Skeletal muscle satellite cell (primary cell): ENCODE data around the gene PLEKHN1.
"Not testable (repeated sequence)": the region's sequence is repeated elsewhere in the genome, so short reads cannot be mapped to it uniquely, and the experiment has no call there.

ENCODE experiments used
- H3K27me3 ChIP-seq: 2 replicates; pipeline ENCODE4 v1.7.0; 2013; ENCODE audit warnings: low read length; ENCODE audit not compliant: control insufficient read depth, insufficient read depth
- H3K36me3 ChIP-seq: 2 replicates; pipeline ENCODE4 v1.7.0; 2013; ENCODE audit warnings: mild to moderate bottlenecking, control low read depth, low read length; ENCODE audit not compliant: insufficient read depth
- H3K4me1 ChIP-seq: 2 replicates; pipeline ENCODE4 v1.7.0; 2013; ENCODE audit warnings: low read length; ENCODE audit not compliant: control insufficient read depth, insufficient read depth
- H3K4me2 ChIP-seq: 2 replicates; pipeline ENCODE4 v1.7.0; 2013; ENCODE audit warnings: mild to moderate bottlenecking, low read length
- H3K4me3 ChIP-seq: 2 replicates; pipeline ENCODE4 v1.7.0; 2013; ENCODE audit warnings: low read length
- H3K9ac ChIP-seq: 2 replicates; pipeline ENCODE4 v1.7.0; 2013; ENCODE audit warnings: mild to moderate bottlenecking, low read depth, low read length, moderate library complexity
- H3K9me3 ChIP-seq: replicated peaks from 2 replicates; pipeline ENCODE4 v1.7.0; 2013; ENCODE audit warnings: mild to moderate bottlenecking, control low read depth, low read length

PLEKHN1 gene

GRCh38 chr1:1004780-1005697 is 38.8 kb downstream of the PLEKHN1 start:
- Histone ChIP-seq H3K4me2 (peak overlapping the region; percentile 14), H3K9ac (no peak overlapping the region), H3K4me3 (no peak overlapping the region), H3K9me3 (no peaks in the 10 kb centered on the region), H3K4me1 (peaks cover 27% of the 10 kb centered on the region), H3K27me3 (peaks cover 32% of the 10 kb centered on the region), H3K36me3 (no peaks in the 10 kb centered on the region)

DNA sequence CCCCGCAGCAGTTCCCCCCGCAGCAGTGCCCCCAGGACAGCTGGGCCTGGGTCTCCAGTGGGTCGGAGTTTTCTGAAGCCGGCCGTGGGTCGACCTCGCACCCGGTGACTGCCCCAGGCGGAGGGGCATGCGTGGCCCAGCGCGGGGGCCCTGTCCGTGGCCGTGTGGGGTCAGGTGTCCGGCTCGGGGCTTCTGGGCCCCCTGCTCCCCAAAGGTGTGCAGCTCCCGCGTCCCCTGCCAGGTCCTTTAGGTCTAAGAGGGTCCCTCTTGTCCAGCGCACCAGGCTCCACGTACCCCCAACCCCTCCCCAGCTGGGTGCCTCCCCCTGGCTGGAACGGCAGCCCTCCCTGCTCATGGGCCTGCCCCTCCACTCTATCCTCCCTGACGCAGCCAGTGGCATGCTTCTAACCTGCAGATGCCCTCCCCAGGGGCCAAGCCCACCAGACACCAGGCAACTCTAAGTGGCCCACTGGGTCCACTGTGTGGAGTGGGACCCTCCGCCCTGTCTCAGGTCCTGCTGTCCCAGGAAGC is 39.6 kb downstream of the PLEKHN1 start:
- no peak overlapping the region for H3K9ac ChIP-seq
- H3K4me2 ChIP-seq = no peak overlapping the region
- peaks cover 19% of the 10 kb centered on the region for H3K4me1 ChIP-seq
- peaks cover 24% of the 10 kb centered on the region for H3K27me3 ChIP-seq
- H3K9me3 ChIP-seq = no peaks in the 10 kb centered on the region
- no peak overlapping the region for H3K4me3 ChIP-seq
- no peaks in the 10 kb centered on the region for H3K36me3 ChIP-seq

DNA sequence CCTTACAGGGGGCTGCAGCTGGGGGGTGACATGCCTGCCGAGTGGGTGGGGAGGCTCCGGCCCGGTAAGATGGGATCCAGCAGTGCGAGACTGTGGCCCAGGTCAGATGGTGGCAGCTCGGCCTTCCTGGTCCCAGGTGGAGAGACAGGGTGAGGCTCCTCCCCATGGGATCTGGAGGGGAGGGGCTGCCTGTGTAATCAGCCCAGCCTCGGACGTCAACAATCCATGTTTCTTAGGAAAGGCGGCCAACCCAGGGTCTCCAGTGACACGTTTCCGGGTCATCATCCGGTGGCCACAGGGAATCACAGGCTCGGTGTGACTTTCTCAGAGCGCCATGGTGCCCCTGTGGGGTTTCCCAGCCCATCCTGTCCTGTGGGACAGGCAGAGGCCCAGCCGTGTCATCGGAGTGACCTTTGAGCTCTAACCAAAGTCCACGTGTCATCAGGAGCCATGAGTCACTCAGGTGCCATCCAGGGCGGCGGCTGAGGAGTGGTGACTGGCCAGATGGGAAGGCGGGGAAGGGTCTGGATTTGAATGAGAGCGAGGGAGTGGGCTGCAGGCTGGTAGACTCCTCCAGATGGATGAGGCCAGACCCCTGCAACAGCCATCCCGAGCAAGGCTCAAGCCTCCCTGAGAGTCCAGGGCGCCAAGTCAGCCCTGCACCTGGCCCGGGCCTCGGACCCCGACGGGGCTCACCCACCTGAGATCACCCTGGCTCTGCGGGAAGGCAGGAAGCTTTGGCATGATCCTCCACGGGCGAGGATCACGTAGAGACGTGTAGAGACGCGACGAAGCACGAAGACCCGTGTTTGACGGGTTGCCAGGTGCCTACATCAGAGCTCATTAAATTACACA is 40.2 kb downstream of the PLEKHN1 start:
- Histone ChIP-seq H3K9me3 (no peaks in the 10 kb centered on the region), H3K4me1 (peaks cover 15% of the 10 kb centered on the region), H3K4me2 (no peak overlapping the region), H3K36me3 (no peaks in the 10 kb centered on the region), H3K9ac (no peak overlapping the region), H3K4me3 (no peak overlapping the region), H3K27me3 (peaks cover 19% of the 10 kb centered on the region)

- H3K36me3 ChIP-seq, H3K4me2 ChIP-seq, H3K27me3 ChIP-seq, H3K4me3 ChIP-seq, H3K9me3 ChIP-seq, H3K9ac ChIP-seq: not testable (repeated sequence)
- H3K4me1 ChIP-seq = peaks cover 14% of the 10 kb centered on the region
These were observed 43.8 kb downstream of the PLEKHN1 start for GRCh38 chr1:1010131-1010530.

- Histone ChIP-seq H3K9ac (no peak overlapping the region), H3K4me2 (no peak overlapping the region)
These were observed 45.2 kb downstream of the PLEKHN1 start for GRCh38 chr1:1011396-1011949.

GRCh38 chr1:1012736-1013104 is 46.4 kb downstream of the PLEKHN1 start:
- not testable (repeated sequence) for H3K27me3 ChIP-seq, H3K4me1 ChIP-seq, H3K36me3 ChIP-seq, H3K9me3 ChIP-seq
- Histone ChIP-seq H3K4me2 (peak overlapping the region; percentile 89), H3K4me3 (peak overlapping the region; percentile 95), H3K9ac (peak overlapping the region; percentile 84)

More at GRCh38 chr1:1011396-1011949, 45.2 kb downstream of the PLEKHN1 start:
- Histone ChIP-seq H3K4me3 (no peak overlapping the region), H3K27me3 (no peaks in the 10 kb centered on the region), H3K4me1 (peaks cover 10% of the 10 kb centered on the region), H3K36me3 (no peaks in the 10 kb centered on the region), H3K9me3 (no peaks in the 10 kb centered on the region)

- Histone ChIP-seq H3K4me1 (peaks cover 10% of the 10 kb centered on the region), H3K9ac (peak within 1 kb of the TSS; percentile 84), H3K27me3 (no peaks in the 10 kb centered on the region), H3K36me3 (no peaks in the 10 kb centered on the region), H3K4me2 (peak within 1 kb of the TSS; percentile 89), H3K9me3 (no peaks in the 10 kb centered on the region), H3K4me3 (peak within 1 kb of the TSS; percentile 95)
These were observed 47.0 kb downstream of the PLEKHN1 start, which contains the start of gene ISG15 for GRCh38 chr1:1013105-1013921. Gene ISG15, plus strand, starts transcription at chr1:1013497. Its CDS starts 77 bp downstream, at chr1:1013574.

DNA sequence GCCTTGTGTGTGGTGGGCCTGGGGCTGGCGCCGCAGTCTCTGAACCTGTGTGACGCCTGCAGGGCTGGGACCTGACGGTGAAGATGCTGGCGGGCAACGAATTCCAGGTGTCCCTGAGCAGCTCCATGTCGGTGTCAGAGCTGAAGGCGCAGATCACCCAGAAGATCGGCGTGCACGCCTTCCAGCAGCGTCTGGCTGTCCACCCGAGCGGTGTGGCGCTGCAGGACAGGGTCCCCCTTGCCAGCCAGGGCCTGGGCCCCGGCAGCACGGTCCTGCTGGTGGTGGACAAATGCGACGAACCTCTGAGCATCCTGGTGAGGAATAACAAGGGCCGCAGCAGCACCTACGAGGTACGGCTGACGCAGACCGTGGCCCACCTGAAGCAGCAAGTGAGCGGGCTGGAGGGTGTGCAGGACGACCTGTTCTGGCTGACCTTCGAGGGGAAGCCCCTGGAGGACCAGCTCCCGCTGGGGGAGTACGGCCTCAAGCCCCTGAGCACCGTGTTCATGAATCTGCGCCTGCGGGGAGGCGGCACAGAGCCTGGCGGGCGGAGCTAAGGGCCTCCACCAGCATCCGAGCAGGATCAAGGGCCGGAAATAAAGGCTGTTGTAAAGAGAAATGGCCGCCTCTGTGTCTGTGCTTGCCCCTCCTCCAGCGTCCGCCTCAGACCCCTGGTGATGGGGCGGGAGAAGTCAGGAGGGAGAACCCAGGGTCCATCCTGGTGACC is 47.8 kb downstream of the PLEKHN1 start:
- peaks cover 10% of the 10 kb centered on the region for H3K4me1 ChIP-seq
- H3K9ac ChIP-seq = peak overlapping the region; percentile 84
- no peaks in the 10 kb centered on the region for H3K9me3 ChIP-seq
- no peaks in the 10 kb centered on the region for H3K36me3 ChIP-seq
- no peaks in the 10 kb centered on the region for H3K27me3 ChIP-seq
- H3K4me3 ChIP-seq = peak overlapping the region; percentile 95
- peak overlapping the region; percentile 89 for H3K4me2 ChIP-seq

DNA sequence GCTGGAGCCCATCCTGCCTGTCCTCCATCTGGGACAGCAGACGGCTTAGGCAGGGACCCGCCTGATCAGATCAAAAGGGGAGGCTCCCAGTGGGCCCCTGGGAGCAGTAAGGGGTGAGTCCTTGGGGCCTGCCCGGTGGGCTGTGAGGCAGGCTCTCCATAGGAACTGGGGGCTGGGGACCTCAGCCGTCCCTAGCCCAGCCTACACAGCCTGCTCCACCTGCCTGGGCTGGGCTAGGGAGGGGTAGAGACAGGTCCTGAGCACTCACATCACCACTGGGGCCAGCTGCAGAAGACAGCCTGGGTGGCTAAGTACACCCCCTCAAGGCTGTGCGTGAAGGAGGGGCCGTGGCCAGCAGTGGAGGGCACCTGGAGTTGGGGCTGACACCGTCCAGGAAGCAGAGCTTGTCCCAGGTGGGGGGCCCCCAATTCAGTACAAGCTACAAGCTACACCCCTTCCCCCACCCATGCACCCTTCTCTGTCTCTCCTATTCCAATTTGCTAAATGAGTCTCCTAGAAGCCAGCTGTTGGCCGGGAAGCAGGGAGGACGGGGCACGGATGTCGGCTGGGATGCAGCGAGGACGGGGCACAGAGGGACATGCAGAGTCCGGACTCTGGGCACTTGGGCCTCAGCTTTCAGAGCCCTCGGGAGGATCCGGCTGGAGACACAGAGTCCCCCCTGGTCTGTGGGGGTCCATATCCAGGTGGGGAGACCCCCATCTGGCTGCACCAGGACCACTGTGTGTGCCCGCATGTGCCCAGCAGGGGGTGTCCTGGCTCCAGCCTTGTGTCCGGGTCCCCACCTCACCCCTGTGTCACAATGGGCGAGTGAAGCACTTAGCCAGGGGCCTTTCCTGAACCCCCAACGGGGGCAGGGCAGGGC is 48.8 kb downstream of the PLEKHN1 start:
- Histone ChIP-seq H3K4me1 (peaks cover 10% of the 10 kb centered on the region), H3K9ac (no peak overlapping the region), H3K27me3 (no peaks in the 10 kb centered on the region), H3K36me3 (no peaks in the 10 kb centered on the region), H3K9me3 (no peaks in the 10 kb centered on the region), H3K4me3 (no peak overlapping the region), H3K4me2 (no peak overlapping the region)
